HEK293 (cell line): ENCODE measurements around the gene RELB.
A peak's percentile ranks its signal among the peaks of the same experiment; 100 is the strongest.

ENCODE experiments used
- CTCF ChIA-PET: fragments of 350-600 bp; formaldehyde crosslinking; extraction: SDS; loops from one replicate; lab custom pipeline; 2021; ENCODE audit warnings: antibody characterized with exemption; lab: Yijun Ruan, JAX
- POLR2A ChIA-PET: fragments of 300-600 bp; formaldehyde crosslinking; extraction: SDS; loops from one replicate; lab custom pipeline; 2020; ENCODE audit warnings: antibody characterized with exemption, inconsistent platforms; lab: Yijun Ruan, JAX
- H3K27ac ChIP-seq: fragments of 200-500 bp; sonication (Bioruptor generic); 2 replicates; pipeline ENCODE4 v1.5.1; 2014; ENCODE audit warnings: low read depth, low read length, control low read depth, inconsistent platforms; ENCODE audit errors: extremely low read depth
- H3K36me3 ChIP-seq, 2 experiments: fragments of 200-500 bp in 1 of 2; sonication (Bioruptor generic) in 1 of 2; 1 replicate in 1 of 2; 2 replicates in 1 of 2; pipeline ENCODE4 v1.5.1; 2014 to 2017; ENCODE audit warnings: inconsistent platforms in 2 of 2, low read length in 2 of 2; ENCODE audit not compliant: control insufficient read depth in 2 of 2, insufficient read depth in 1 of 2
- H3K4me1 ChIP-seq: fragments of 200-500 bp; sonication (Bioruptor generic); 2 replicates; pipeline ENCODE4 v1.5.1; 2014; ENCODE audit warnings: mild to moderate bottlenecking, low read length, inconsistent platforms; ENCODE audit not compliant: control insufficient read depth, insufficient read depth
- H3K4me3 ChIP-seq: 2 replicates; pipeline ENCODE4 v1.5.1; 2011; ENCODE audit warnings: low read depth, mild to moderate bottlenecking, control low read depth, low read length, moderate library complexity
- H3K9me3 ChIP-seq: fragments of 200-500 bp; sonication (Bioruptor generic); 2 replicates; pipeline ENCODE4 v1.5.1; 2014; ENCODE audit warnings: low read depth, low read length, inconsistent platforms; ENCODE audit not compliant: control insufficient read depth, insufficient read depth
- GLI4 ChIP-seq: fragments of 450-650 bp; formaldehyde crosslinking; IDR thresholded peaks from 2 replicates; pipeline ENCODE4 v1.5.1; 2016; ENCODE audit warnings: missing biosample characterization, missing genetic modification characterization
- KLF16 ChIP-seq: fragments of 450-650 bp; formaldehyde crosslinking; IDR thresholded peaks from 2 replicates; pipeline ENCODE4 v1.5.1; 2017; ENCODE audit warnings: missing biosample characterization, missing genetic modification characterization
- KLF9 ChIP-seq: fragments of 450-650 bp; formaldehyde crosslinking; IDR thresholded peaks from 2 replicates; pipeline ENCODE4 v1.5.1; 2016; ENCODE audit warnings: missing biosample characterization, missing genetic modification characterization, low read depth
- OVOL3 ChIP-seq: fragments of 450-650 bp; formaldehyde crosslinking; IDR thresholded peaks from 2 replicates; pipeline ENCODE4 v1.5.1; 2016; ENCODE audit warnings: missing biosample characterization, missing genetic modification characterization
- REPIN1 ChIP-seq: fragments of 450-650 bp; formaldehyde crosslinking; IDR thresholded peaks from 2 replicates; pipeline ENCODE4 v1.5.1; 2017; ENCODE audit warnings: missing biosample characterization, missing genetic modification characterization, low read depth
- ZBTB1 ChIP-seq: fragments of 450-650 bp; formaldehyde crosslinking; IDR thresholded peaks from 2 replicates; pipeline ENCODE4 v1.5.1; 2016; ENCODE audit warnings: missing biosample characterization, missing genetic modification characterization
- ZBTB8A ChIP-seq: fragments of 450-650 bp; formaldehyde crosslinking; IDR thresholded peaks from 2 replicates; pipeline ENCODE4 v1.5.1; 2016; ENCODE audit warnings: missing biosample characterization, missing genetic modification characterization
- ZFHX2 ChIP-seq: fragments of 450-650 bp; formaldehyde crosslinking; conservative IDR thresholded peaks from 2 replicates; pipeline ENCODE4 v1.5.1; 2016; ENCODE audit warnings: missing biosample characterization, missing genetic modification characterization
- ZNF223 ChIP-seq: fragments of 450-650 bp; formaldehyde crosslinking; IDR thresholded peaks from 2 replicates; pipeline ENCODE4 v1.5.1; 2016; ENCODE audit warnings: missing biosample characterization, missing genetic modification characterization
- ZNF266 ChIP-seq: fragments of 450-650 bp; formaldehyde crosslinking; IDR thresholded peaks from 2 replicates; pipeline ENCODE4 v1.5.1; 2016; ENCODE audit warnings: missing biosample characterization, missing genetic modification characterization, low read depth
- ZNF302 ChIP-seq: fragments of 450-650 bp; formaldehyde crosslinking; IDR thresholded peaks from 2 replicates; pipeline ENCODE4 v1.5.1; 2016; ENCODE audit warnings: missing biosample characterization, missing genetic modification characterization, low read depth
- ZNF311 ChIP-seq: fragments of 450-650 bp; formaldehyde crosslinking; IDR thresholded peaks from 2 replicates; pipeline ENCODE4 v1.5.1; 2017; ENCODE audit warnings: missing biosample characterization, missing genetic modification characterization, borderline replicate concordance
- ZNF335 ChIP-seq: fragments of 450-650 bp; formaldehyde crosslinking; conservative IDR thresholded peaks from 2 replicates; pipeline ENCODE4 v1.5.1; 2016; ENCODE audit warnings: missing biosample characterization, missing genetic modification characterization
- ZNF362 ChIP-seq: fragments of 450-650 bp; formaldehyde crosslinking; IDR thresholded peaks from 2 replicates; pipeline ENCODE4 v1.5.1; 2016; ENCODE audit warnings: missing biosample characterization, missing genetic modification characterization
- ZNF37A ChIP-seq: fragments of 450-650 bp; IDR thresholded peaks from 2 replicates; pipeline ENCODE4 v1.5.1; 2018; ENCODE audit warnings: missing biosample characterization, missing genetic modification characterization
- ZNF394 ChIP-seq: fragments of 450-650 bp; formaldehyde crosslinking; IDR thresholded peaks from 2 replicates; pipeline ENCODE4 v1.5.1; 2016; ENCODE audit warnings: missing biosample characterization, missing genetic modification characterization, mild to moderate bottlenecking, moderate library complexity, borderline replicate concordance
- ZNF501 ChIP-seq: fragments of 450-650 bp; formaldehyde crosslinking; IDR thresholded peaks from 2 replicates; pipeline ENCODE4 v1.5.1; 2016; ENCODE audit warnings: missing biosample characterization, missing genetic modification characterization
- ZNF514 ChIP-seq: fragments of 450-650 bp; formaldehyde crosslinking; IDR thresholded peaks from 2 replicates; pipeline ENCODE4 v1.5.1; 2016; ENCODE audit warnings: missing biosample characterization, missing genetic modification characterization
- ZNF558 ChIP-seq: fragments of 450-650 bp; formaldehyde crosslinking; IDR thresholded peaks from 2 replicates; pipeline ENCODE4 v1.5.1; 2016; ENCODE audit warnings: missing biosample characterization, missing genetic modification characterization
- ZNF571 ChIP-seq: fragments of 450-650 bp; formaldehyde crosslinking; IDR thresholded peaks from 2 replicates; pipeline ENCODE4 v1.5.0; 2017; ENCODE audit warnings: missing biosample characterization, missing genetic modification characterization
- ZSCAN16 ChIP-seq: fragments of 450-650 bp; formaldehyde crosslinking; IDR thresholded peaks from 2 replicates; pipeline ENCODE4 v1.5.1; 2016; ENCODE audit warnings: missing biosample characterization, missing genetic modification characterization
- ZXDB ChIP-seq: fragments of 450-650 bp; formaldehyde crosslinking; IDR thresholded peaks from 2 replicates; pipeline ENCODE4 v1.5.1; 2016; ENCODE audit warnings: missing biosample characterization, missing genetic modification characterization

The RELB gene

GRCh38 chr19:44957526-44957925 lies 43.7 kb upstream of the RELB start (continued):
- TF ChIP-seq REPIN1 (tag by site-specific recombination) (no peak), ZNF394 (tag by site-specific recombination) (no peak), ZNF223 (tag by site-specific recombination) (no peak)

- Histone ChIP-seq H3K27ac (no peak overlapping the region), H3K9me3 (no peaks in the 10 kb centered on the region)
- CTCF ChIA-PET = interaction anchor here (0.7 kb wide), 1 partner anchor 21 kb away, joined by 4 read pairs; no protein-coding TSS in a partner anchor
- POLR2A ChIA-PET = interaction anchor here (1.5 kb wide), 1 partner anchor 44 kb away, joined by 4 read pairs; no protein-coding TSS in a partner anchor
- TF ChIP-seq ZNF335 (tag by site-specific recombination) (peak; percentile 81), ZNF558 (no peak), ZNF571 (tag by site-specific recombination) (no peak), ZNF501 (tag by site-specific recombination) (no peak), ZBTB8A (tag by site-specific recombination) (0 out of 2 replicates have a peak, but pooled peaks have one; percentile 30), GLI4 (tag by site-specific recombination) (no peak), ZSCAN16 (tag by site-specific recombination) (no peak), ZNF311 (tag by site-specific recombination) (no peak), ZFHX2 (tag by site-specific recombination) (no peak), KLF16 (tag by site-specific recombination) (no peak), ZNF514 (tag by site-specific recombination) (no peak)
- TF ChIP-seq, all 188 proteins: peak for 2
- H3K4me1 ChIP-seq = peaks cover 13% of the 10 kb centered on the region
- no peak overlapping the region for H3K4me3 ChIP-seq
- peaks cover 26 to 46% of the 10 kb centered on the region in 2 experiments for H3K36me3 ChIP-seq
These were observed 43.2 kb upstream of the RELB start for GRCh38 chr19:44958090-44958489.

- no peak for TF ChIP-seq ZNF501 (tag by site-specific recombination)
- TF ChIP-seq ZXDB (tag by site-specific recombination) = no peak
- no peak for TF ChIP-seq ZNF266 (tag by site-specific recombination)
- TF ChIP-seq KLF9 = no peak
- no peak for TF ChIP-seq ZNF362
- no peak for TF ChIP-seq ZNF302 (tag by site-specific recombination)
- no peak for TF ChIP-seq ZNF37A (tag by site-specific recombination)
- no peak for TF ChIP-seq OVOL3
- TF ChIP-seq ZBTB1 = no peak
- ChIA-PET CTCF (interaction anchor here (0.8 to 1.6 kb wide), 4 partner anchors 7 to 175 kb away, joined by 3 read pairs; no protein-coding TSS in a partner anchor), POLR2A (no interaction called here)
- Histone ChIP-seq H3K27ac (no peak overlapping the region), H3K4me3 (no peak overlapping the region), H3K4me1 (peaks cover 8% of the 10 kb centered on the region), H3K36me3 (peaks cover 41 to 50% of the 10 kb centered on the region in 2 experiments), H3K9me3 (no peaks in the 10 kb centered on the region)
These were observed 41.6 kb upstream of the RELB start for GRCh38 chr19:44959691-44960090.
